ENCODE measurements around the gene AAK1.

The AAK1 gene

GRCh38 chr2:69494126-69494525, 149.4 kb downstream of the AAK1 start:
- no peak overlapping the region for H3K9ac ChIP-seq
- H3K27me3 ChIP-seq = no peaks in the 10 kb centered on the region
- no peak overlapping the region for H3K4me2 ChIP-seq
- H3K27ac ChIP-seq = no peak overlapping the region
- peaks cover 6 to 32% (median 14%) of the 10 kb centered on the region in 10 experiments for H3K4me1 ChIP-seq
- peaks cover 48 to 96% (median 55%) of the 10 kb centered on the region in 11 experiments for H3K36me3 ChIP-seq
- no peak for TF ChIP-seq Cebpa-rat (IDR thresholded peaks at IDR 0.05)
- peaks cover 0 to 8% (median 0%) of the 10 kb centered on the region in 11 experiments; a peak in 2 of 22 replicates for H4K20me1 ChIP-seq
- H3K4me3 ChIP-seq = no peak overlapping the region
- no peaks in the 10 kb centered on the region for H3K9me3 ChIP-seq (replicated peaks in 1 of 11)

- Histone ChIP-seq H3K27ac (no peak overlapping the region), H3K4me1 (peaks cover 0 to 23% (median 7%) of the 10 kb centered on the region in 10 experiments; a peak in 13 of 20 replicates), H3K36me3 (peaks cover 46 to 98% (median 57%) of the 10 kb centered on the region in 11 experiments), H3K27me3 (no peaks in the 10 kb centered on the region), H4K20me1 (no peaks in the 10 kb centered on the region; a peak in 1 of 22 replicates), H3K9ac (no peak overlapping the region), H3K9me3 (replicated peaks in 1 of 11) (no peaks in the 10 kb centered on the region), H3K4me3 (no peak overlapping the region), H3K4me2 (no peak overlapping the region)
- no peak for TF ChIP-seq Cebpa-rat (IDR thresholded peaks at IDR 0.05)
These were observed 150.3 kb downstream of the AAK1 start for GRCh38 chr2:69493268-69493667.

DNA sequence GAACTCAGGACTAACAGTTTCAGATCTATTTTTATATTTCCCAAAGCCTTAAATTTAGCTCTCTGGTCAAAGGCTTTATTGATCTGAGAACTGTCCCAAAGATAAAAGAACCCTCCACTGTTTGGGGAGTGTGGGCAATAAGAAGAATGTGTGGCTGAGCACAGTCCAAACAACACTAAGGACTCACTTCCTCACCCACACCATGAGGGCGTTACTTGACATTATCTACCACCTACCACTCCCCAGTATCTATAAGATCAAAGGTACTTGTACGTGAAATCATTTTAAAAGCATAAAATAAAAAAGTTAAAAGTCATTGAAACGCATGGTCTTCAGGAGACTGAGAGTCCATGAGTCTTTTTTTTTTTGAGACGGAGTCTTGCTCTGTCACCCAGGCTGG, 151.7 kb downstream of the AAK1 start:
- H3K9me3 ChIP-seq (replicated peaks in 1 of 11) = no peaks in the 10 kb centered on the region
- no peaks in the 10 kb centered on the region; a peak in 1 of 22 replicates for H4K20me1 ChIP-seq
- no peaks in the 10 kb centered on the region for H3K27me3 ChIP-seq
- H3K9ac ChIP-seq = no peak overlapping the region
- H3K4me3 ChIP-seq = no peak overlapping the region
- peaks cover 42 to 99% (median 66%) of the 10 kb centered on the region in 11 experiments for H3K36me3 ChIP-seq
- no peak for TF ChIP-seq Cebpa-rat (IDR thresholded peaks at IDR 0.05)
- no peak overlapping the region for H3K27ac ChIP-seq
- H3K4me2 ChIP-seq = peak overlapping the region in 4 of 11 experiments; percentile 12 to 35 (median 26); a peak in 5 of 22 replicates
- peaks cover 0 to 20% (median 6%) of the 10 kb centered on the region in 10 experiments; a peak in 9 of 20 replicates for H3K4me1 ChIP-seq

GRCh38 chr2:69490486-69490885, 153.1 kb downstream of the AAK1 start:
- H4K20me1 ChIP-seq = no peaks in the 10 kb centered on the region; a peak in 1 of 22 replicates
- H3K4me2 ChIP-seq = no peak overlapping the region
- no peak overlapping the region for H3K4me3 ChIP-seq
- no peaks in the 10 kb centered on the region for H3K27me3 ChIP-seq
- no peak for TF ChIP-seq Cebpa-rat (IDR thresholded peaks at IDR 0.05)
- peaks cover 0 to 20% (median 9%) of the 10 kb centered on the region in 10 experiments; a peak in 11 of 20 replicates for H3K4me1 ChIP-seq
- H3K36me3 ChIP-seq = peaks cover 46 to 99% (median 74%) of the 10 kb centered on the region in 11 experiments
- no peak overlapping the region for H3K9ac ChIP-seq
- H3K9me3 ChIP-seq (replicated peaks in 1 of 11) = no peaks in the 10 kb centered on the region
- no peak overlapping the region for H3K27ac ChIP-seq

GRCh38 chr2:69489793-69490192, 153.7 kb downstream of the AAK1 start:
- TF ChIP-seq Cebpa-rat (IDR thresholded peaks at IDR 0.05) = no peak
- no peak overlapping the region for H3K4me3 ChIP-seq
- no peaks in the 10 kb centered on the region; a peak in 1 of 22 replicates for H4K20me1 ChIP-seq
- H3K27me3 ChIP-seq = no peaks in the 10 kb centered on the region
- H3K4me1 ChIP-seq = peaks cover 0 to 26% (median 13%) of the 10 kb centered on the region in 10 experiments; a peak in 13 of 20 replicates
- no peak overlapping the region for H3K27ac ChIP-seq
- no peak overlapping the region for H3K9ac ChIP-seq
- no peak overlapping the region for H3K4me2 ChIP-seq
- H3K9me3 ChIP-seq (replicated peaks in 1 of 11) = no peaks in the 10 kb centered on the region
- H3K36me3 ChIP-seq = peaks cover 46 to 92% (median 69%) of the 10 kb centered on the region in 11 experiments

DNA sequence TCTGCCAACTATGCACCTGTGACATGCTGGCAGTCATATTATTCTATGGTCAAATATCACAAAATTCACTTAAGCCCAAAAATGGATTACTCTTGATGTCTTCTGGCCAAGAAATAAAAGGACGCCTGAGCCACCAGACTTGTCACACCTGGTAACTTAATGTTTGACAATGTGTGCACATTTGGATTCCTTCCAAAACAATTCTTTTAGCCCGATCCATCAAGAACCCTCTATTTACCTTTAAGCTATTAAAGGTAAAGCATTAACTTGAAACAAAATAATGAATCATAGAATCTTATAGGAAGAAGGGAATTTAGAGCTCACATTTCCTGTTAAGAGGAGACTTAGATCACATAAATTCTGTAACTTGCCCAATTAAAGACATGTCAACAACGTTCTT, 159.8 kb downstream of the AAK1 start:
- peaks cover 14 to 76% (median 46%) of the 10 kb centered on the region in 11 experiments for H3K36me3 ChIP-seq
- H3K27ac ChIP-seq = no peak overlapping the region

DNA sequence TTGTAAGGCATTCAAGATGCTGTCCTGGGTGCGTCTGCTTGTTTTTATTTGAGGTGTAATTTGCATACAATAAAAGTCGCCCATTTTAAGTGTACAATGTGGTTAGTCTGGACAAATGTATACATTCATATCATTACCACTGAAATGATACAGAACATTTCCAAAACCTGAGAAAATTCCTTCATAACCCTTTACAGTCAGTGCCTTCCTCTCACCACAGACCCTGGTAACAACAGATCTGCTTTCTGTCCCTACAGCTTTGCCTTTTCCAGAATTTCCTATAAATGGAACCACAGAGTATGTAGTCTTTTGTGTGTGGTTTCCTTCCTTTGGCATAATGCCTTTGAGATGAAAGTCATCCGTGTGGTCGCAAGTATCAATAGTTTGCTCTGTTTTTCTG, 160.5 kb downstream of the AAK1 start:
- H3K4me1 ChIP-seq = peaks cover 14 to 31% (median 21%) of the 10 kb centered on the region in 10 experiments; a peak in 19 of 20 replicates
- H3K36me3 ChIP-seq = peaks cover 13 to 74% (median 44%) of the 10 kb centered on the region in 11 experiments
- TF ChIP-seq Cebpa-rat (IDR thresholded peaks at IDR 0.05) = no peak
- peak overlapping the region in 6 of 11 experiments; percentile 19 to 48 (median 39); a peak in 12 of 22 replicates for H3K4me2 ChIP-seq
- no peak overlapping the region for H3K4me3 ChIP-seq
- H3K27ac ChIP-seq = no peak overlapping the region
- H3K27me3 ChIP-seq = no peaks in the 10 kb centered on the region
- no peak overlapping the region for H3K9ac ChIP-seq
- no peaks in the 10 kb centered on the region for H4K20me1 ChIP-seq
- H3K9me3 ChIP-seq (replicated peaks in 1 of 11) = no peaks in the 10 kb centered on the region

More for the DNA sequence above, 159.8 kb downstream of the AAK1 start:
- H3K4me2 ChIP-seq = peak overlapping the region in 7 of 11 experiments; percentile 18 to 48 (median 38); a peak in 12 of 22 replicates
- no peaks in the 10 kb centered on the region for H4K20me1 ChIP-seq
- H3K4me1 ChIP-seq = peaks cover 10 to 24% (median 18%) of the 10 kb centered on the region in 10 experiments; a peak in 19 of 20 replicates
- H3K4me3 ChIP-seq = no peak overlapping the region
- H3K9ac ChIP-seq = no peak overlapping the region
- H3K9me3 ChIP-seq (replicated peaks in 1 of 11) = no peaks in the 10 kb centered on the region
- H3K27me3 ChIP-seq = no peaks in the 10 kb centered on the region
- no peak for TF ChIP-seq Cebpa-rat (IDR thresholded peaks at IDR 0.05)

GRCh38 chr2:69482471-69482870, 161.1 kb downstream of the AAK1 start:
- peak overlapping the region in 5 of 11 experiments; percentile 19 to 48 (median 40); a peak in 5 of 22 replicates for H3K4me2 ChIP-seq
- H3K9me3 ChIP-seq (replicated peaks in 1 of 11) = no peaks in the 10 kb centered on the region
- no peak for TF ChIP-seq Cebpa-rat (IDR thresholded peaks at IDR 0.05)
- no peak overlapping the region for H3K9ac ChIP-seq
- no peaks in the 10 kb centered on the region for H4K20me1 ChIP-seq
- peaks cover 14 to 37% (median 25%) of the 10 kb centered on the region in 10 experiments; a peak in 19 of 20 replicates for H3K4me1 ChIP-seq
- no peak overlapping the region for H3K27ac ChIP-seq
- H3K27me3 ChIP-seq = no peaks in the 10 kb centered on the region
- H3K4me3 ChIP-seq = no peak overlapping the region
- peaks cover 13 to 70% (median 39%) of the 10 kb centered on the region in 11 experiments for H3K36me3 ChIP-seq

DNA sequence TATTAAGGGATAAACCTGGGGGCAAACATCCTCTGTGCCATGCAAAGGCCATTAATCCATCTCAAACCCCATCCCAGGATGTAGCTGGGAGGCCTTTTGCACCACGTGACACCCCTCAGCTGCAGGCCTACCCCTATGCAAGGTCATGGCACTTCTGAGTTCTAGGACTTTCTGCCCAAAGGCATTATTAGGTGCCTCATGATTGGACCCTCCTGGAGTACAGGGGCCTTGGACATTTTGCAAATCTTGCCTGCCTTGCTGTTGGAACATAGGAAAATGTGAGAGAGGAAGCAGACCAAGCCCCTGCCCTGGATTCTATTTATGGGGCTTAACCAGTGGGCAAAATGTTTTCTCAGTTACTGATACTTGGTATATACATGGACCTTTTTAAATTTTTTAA, 162.1 kb downstream of the AAK1 start:
- H4K20me1 ChIP-seq = no peaks in the 10 kb centered on the region
- TF ChIP-seq Cebpa-rat (IDR thresholded peaks at IDR 0.05) = no peak
- H3K27me3 ChIP-seq = no peaks in the 10 kb centered on the region
- no peak overlapping the region for H3K27ac ChIP-seq
- no peak overlapping the region for H3K9ac ChIP-seq
- no peak overlapping the region for H3K4me2 ChIP-seq
- no peaks in the 10 kb centered on the region for H3K9me3 ChIP-seq (replicated peaks in 1 of 11)
- H3K4me3 ChIP-seq = no peak overlapping the region
- peaks cover 14 to 38% (median 25%) of the 10 kb centered on the region in 10 experiments; a peak in 19 of 20 replicates for H3K4me1 ChIP-seq
- peaks cover 12 to 70% (median 33%) of the 10 kb centered on the region in 11 experiments for H3K36me3 ChIP-seq

DNA sequence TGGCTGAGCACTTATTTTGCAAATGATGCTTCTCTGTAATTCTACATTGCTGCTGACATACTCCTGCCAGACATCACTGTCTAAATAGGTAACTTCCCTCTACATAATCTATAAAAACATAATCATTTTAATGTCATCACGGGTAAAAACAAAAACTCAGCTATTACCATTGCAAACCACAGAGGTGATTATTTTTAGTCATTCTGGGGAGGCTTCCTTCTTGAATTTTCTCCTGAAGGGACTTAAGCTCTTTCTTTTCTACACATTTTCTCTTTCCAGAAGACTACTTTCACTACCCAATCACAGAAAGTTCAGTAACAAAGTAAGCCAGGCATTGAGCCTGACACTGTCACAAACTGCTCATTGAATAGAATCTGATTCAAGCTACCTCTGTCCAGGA, 165.9 kb downstream of the AAK1 start:
- Histone ChIP-seq H3K36me3 (peaks cover 18 to 86% (median 43%) of the 10 kb centered on the region in 11 experiments), H3K9me3 (replicated peaks in 1 of 11) (no peaks in the 10 kb centered on the region), H3K4me3 (no peak overlapping the region), H3K4me1 (peaks cover 0 to 21% (median 12%) of the 10 kb centered on the region in 10 experiments; a peak in 11 of 20 replicates), H3K27ac (no peak overlapping the region), H4K20me1 (no peaks in the 10 kb centered on the region), H3K27me3 (no peaks in the 10 kb centered on the region), H3K4me2 (peak overlapping the region in 3 of 11 experiments; percentile 1 to 15 (median 2); a peak in 2 of 22 replicates), H3K9ac (no peak overlapping the region)
- no peak for TF ChIP-seq Cebpa-rat (IDR thresholded peaks at IDR 0.05)
